Activated gamma-delta T cell (primary cell): Measurements from ENCODE around the gene PLPPR5.
"Not testable (repeated sequence)": the region's sequence is repeated elsewhere in the genome, so short reads cannot be mapped to it uniquely, and the experiment has no call there.

Experiments
- DNase-seq: peaks from one replicate; lab custom pipeline; 2025; lab: John Stamatoyannopoulos, UW
- total RNA-seq, 2 donors: gene quantifications; one replicate each; lab custom pipeline; 2026; lab: John Stamatoyannopoulos, UW

The PLPPR5 gene
- 0 to 0.10 reads per million in 2 donors for total RNA-seq

- DNase-seq = no peak
These were observed at the start of gene PLPPR5 for GRCh38 chr1:99004861-99005442. TSS of gene PLPPR5 (minus strand) at chr1:99004861. CDS start at chr1:99004671, 190 bp downstream.

- DNase-seq = no peak
These were observed 47.1 kb upstream of the PLPPR5 start for GRCh38 chr1:99051611-99052283.

GRCh38 chr1:99049745-99050144 lies 45.1 kb upstream of the PLPPR5 start:
- DNase-seq = no peak

- DNase-seq = not testable (repeated sequence)
These were observed 32.1 kb upstream of the PLPPR5 start for GRCh38 chr1:99036746-99037145.

- DNase-seq = no peak
These were observed 13.7 kb upstream of the PLPPR5 start for GRCh38 chr1:99018313-99018712.

- no peak for DNase-seq
These were observed 13.0 kb upstream of the PLPPR5 start for GRCh38 chr1:99017655-99018054.

- DNase-seq = no peak
These were observed 6.0 kb upstream of the PLPPR5 start for GRCh38 chr1:99010679-99011078.

- DNase-seq = no peak
These were observed 2.7 kb upstream of the PLPPR5 start for GRCh38 chr1:99007366-99007765.

- no peak for DNase-seq
These were observed 879 bp upstream of the PLPPR5 start for GRCh38 chr1:99005537-99005942.

GRCh38 chr1:99004254-99004860 lies 304 bp downstream of the PLPPR5 start:
- DNase-seq = no peak

- no peak for DNase-seq
These were observed 944 bp downstream of the PLPPR5 start for GRCh38 chr1:99003581-99004253.

GRCh38 chr1:98992844-98993243 lies 11.8 kb downstream of the PLPPR5 start:
- DNase-seq = no peak

GRCh38 chr1:98991127-98992012 lies 13.3 kb downstream of the PLPPR5 start:
- DNase-seq = no peak

- DNase-seq = no peak
These were observed 15.1 kb downstream of the PLPPR5 start for GRCh38 chr1:98989556-98989907.

GRCh38 chr1:98988904-98989555 lies 15.6 kb downstream of the PLPPR5 start:
- no peak for DNase-seq

GRCh38 chr1:98985687-98986086 lies 19.0 kb downstream of the PLPPR5 start:
- no peak for DNase-seq

- DNase-seq = no peak
These were observed 22.6 kb downstream of the PLPPR5 start for GRCh38 chr1:98981917-98982513.

- DNase-seq = no peak
These were observed 25.2 kb downstream of the PLPPR5 start for GRCh38 chr1:98979463-98979862.

- DNase-seq = no peak
These were observed 28.9 kb downstream of the PLPPR5 start for GRCh38 chr1:98975810-98976209.

- no peak for DNase-seq
These were observed 29.5 kb downstream of the PLPPR5 start for GRCh38 chr1:98975113-98975512.
